RWPE1 (cell line): ENCODE measurements around the gene KRTAP10-8.

Source experiments
- CTCF ChIA-PET: fragments of 350-600 bp; sonication (Branson Sonifier 250); formaldehyde crosslinking; extraction: SDS; loops from one replicate; lab custom pipeline; 2021; lab: Yijun Ruan, JAX
- POLR2A ChIA-PET: fragments of 400-600 bp; formaldehyde crosslinking; extraction: SDS; loops from one replicate; lab custom pipeline; 2020; ENCODE audit warnings: antibody characterized with exemption; ENCODE audit not compliant: low non-redundant PET; lab: Yijun Ruan, JAX
- DNase-seq: peaks from one replicate; pipeline ENCODE4 v3.0.0; 2012; ENCODE audit warnings: low spot score
- H3K27ac ChIP-seq: fragments of 450-650 bp; 2 replicates; pipeline ENCODE4 v1.5.1; 2017
- TF ChIP-seq, protein P1 (sequence below): fragments of 450-650 bp; conservative IDR thresholded peaks from 2 replicates; pipeline ENCODE4 v1.5.1; 2017; ENCODE audit warnings: low read depth, mild to moderate bottlenecking

KRTAP10-8 gene, protein sequence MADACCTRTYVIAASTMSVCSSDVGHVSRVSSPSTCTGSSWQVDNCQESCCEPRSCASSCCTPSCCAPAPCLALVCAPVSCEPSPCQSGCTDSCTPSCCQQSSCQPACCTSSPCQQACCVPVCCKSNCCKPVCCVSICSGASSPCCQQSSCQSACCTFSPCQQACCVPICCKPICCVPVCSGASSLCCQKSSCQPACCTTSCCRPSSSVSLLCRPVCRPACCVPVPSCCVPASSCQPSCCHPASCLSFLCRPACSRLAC

DNA sequence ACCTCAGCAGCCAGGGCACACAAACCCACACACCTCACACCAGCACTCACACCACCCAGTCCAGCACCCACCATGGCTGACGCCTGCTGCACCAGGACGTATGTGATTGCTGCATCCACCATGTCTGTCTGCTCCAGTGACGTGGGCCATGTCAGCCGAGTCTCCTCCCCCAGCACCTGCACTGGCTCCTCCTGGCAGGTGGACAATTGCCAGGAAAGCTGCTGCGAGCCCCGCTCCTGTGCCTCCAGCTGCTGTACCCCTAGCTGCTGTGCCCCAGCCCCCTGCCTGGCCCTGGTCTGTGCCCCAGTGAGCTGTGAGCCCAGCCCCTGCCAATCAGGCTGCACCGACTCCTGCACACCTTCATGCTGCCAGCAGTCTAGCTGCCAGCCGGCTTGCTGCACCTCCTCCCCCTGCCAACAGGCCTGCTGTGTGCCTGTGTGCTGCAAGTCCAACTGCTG, at the start of gene KRTAP10-8:
Gene KRTAP10-8 (plus strand): TSS at position 51 of the 458 bp plus-strand sequence. CDS start 22 bp downstream, at position 73.
- ChIA-PET POLR2A (no interaction called here), CTCF (interaction anchor here (0.7 kb wide), 1 partner anchor 118 kb away, joined by 3 read pairs; no protein-coding TSS in a partner anchor)
- TF ChIP-seq, protein P1, sequence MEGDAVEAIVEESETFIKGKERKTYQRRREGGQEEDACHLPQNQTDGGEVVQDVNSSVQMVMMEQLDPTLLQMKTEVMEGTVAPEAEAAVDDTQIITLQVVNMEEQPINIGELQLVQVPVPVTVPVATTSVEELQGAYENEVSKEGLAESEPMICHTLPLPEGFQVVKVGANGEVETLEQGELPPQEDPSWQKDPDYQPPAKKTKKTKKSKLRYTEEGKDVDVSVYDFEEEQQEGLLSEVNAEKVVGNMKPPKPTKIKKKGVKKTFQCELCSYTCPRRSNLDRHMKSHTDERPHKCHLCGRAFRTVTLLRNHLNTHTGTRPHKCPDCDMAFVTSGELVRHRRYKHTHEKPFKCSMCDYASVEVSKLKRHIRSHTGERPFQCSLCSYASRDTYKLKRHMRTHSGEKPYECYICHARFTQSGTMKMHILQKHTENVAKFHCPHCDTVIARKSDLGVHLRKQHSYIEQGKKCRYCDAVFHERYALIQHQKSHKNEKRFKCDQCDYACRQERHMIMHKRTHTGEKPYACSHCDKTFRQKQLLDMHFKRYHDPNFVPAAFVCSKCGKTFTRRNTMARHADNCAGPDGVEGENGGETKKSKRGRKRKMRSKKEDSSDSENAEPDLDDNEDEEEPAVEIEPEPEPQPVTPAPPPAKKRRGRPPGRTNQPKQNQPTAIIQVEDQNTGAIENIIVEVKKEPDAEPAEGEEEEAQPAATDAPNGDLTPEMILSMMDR: no peak
- DNase-seq: no peak
- no peak within 1 kb of the TSS for H3K27ac ChIP-seq

DNA sequence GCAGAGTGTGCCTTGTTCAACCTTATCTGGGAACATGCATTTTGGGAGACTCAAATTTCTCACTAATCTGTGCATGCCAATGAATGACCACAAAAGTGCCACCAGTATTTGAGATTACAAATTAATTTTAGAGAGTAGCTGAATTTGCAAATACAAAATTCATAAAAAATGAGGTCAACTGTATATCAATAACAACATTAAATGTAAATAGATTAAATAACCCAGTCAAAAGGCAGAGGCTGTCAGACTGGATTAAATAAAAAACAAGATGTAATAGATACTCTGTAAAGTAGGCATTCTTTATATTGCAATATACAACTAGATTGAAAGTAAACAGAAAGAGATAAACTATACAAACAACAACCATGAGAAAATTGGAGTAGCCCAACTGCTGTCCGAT, 47.8 kb upstream of the KRTAP10-8 start:
- POLR2A ChIA-PET: no interaction called here

DNA sequence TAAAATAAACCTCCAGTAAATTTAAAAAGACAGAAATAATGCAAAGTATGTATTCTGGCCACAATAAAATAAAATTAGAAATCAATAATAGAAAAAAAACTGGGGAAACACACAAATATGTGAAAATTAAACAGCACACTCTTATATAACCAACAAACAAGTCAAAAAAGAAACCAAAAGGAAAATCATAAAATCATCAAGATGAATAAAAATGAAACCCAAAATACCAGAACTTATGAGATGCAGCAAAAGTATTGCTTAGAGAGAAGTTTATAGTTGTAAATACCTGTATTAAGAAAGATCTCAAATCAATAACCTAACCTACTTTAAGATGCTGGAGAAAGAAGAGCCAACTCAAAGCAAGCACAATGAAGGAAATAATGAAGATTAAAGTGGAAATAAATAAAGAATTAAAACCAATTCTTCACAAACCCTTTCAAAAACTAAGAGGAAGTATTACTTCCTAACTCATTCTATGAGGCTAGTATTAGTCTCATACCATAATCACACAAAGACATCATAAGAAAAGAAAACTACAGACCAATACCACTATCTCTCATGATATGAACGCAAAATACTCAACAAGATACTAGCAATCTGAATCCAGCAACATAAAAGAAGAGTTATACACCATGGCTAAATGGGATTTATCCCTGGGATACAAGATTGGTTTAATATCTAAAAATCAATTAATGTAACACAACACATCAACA, 46.8 kb upstream of the KRTAP10-8 start:
- ChIA-PET POLR2A (no interaction called here), CTCF (no interaction called here)
- no peak for DNase-seq
- no peak overlapping the region for H3K27ac ChIP-seq
- TF ChIP-seq, protein P1: no peak

More for the DNA sequence above, 47.8 kb upstream of the KRTAP10-8 start:
- CTCF ChIA-PET: no interaction called here
- H3K27ac ChIP-seq: no peak overlapping the region
- DNase-seq: no peak
- TF ChIP-seq, protein P1: no peak

DNA sequence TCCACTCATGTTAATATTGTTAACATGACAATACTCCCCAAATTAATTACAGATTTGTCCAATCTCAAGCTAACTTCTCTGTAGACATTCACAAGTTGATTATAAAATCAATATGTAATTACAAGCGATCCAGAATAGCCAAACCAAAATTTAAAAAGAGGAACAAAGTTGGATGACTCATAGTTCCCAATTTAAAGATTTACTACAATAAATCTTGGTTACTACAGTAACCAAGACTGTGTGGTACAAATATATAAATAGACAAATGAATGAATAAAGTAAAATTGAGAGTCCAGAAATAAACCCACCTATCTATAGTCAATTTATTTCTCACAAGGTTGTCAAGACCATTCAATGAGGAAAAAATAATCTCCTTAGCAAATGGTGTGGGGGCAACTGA, 45.5 kb upstream of the KRTAP10-8 start:
- H3K27ac ChIP-seq: no peak overlapping the region
- CTCF ChIA-PET: no interaction called here
- no peak for DNase-seq

DNA sequence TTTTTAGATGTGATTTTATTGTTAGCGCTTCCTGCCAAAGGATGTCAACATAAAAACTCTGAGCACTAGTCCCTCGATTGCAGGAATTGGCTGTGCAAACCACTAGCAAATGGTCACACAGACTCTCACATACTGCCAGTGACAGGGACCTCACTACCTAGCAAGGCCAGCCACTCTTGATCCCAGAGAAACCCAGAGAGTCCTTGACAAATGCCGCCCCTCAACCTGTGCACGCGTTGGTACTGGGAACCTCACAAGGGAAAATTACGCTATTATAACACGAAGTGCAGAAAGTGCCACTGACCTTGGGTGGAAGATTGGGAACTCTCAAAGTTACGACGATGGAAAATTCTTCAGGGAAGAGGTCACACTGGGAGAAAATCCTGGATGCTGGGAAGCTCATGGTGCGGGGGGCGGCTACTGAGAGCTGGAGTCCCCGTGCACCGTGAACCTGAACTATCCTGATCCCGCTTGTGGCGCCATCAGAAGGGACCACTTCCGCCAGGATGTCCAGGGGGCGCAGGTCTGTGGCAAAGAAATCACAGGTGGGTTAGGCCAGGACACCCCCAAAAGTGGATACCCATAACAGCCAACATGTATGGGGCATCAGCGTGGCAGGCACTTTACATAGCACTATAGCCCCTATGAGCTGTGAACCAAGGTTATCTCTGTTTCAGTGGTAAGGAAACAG, 44.3 kb upstream of the KRTAP10-8 start:
- CTCF ChIA-PET: no interaction called here
- no peak overlapping the region for H3K27ac ChIP-seq
- no peak for DNase-seq
- TF ChIP-seq, protein P1: no peak
- POLR2A ChIA-PET: no interaction called here

More for the DNA sequence above, 45.5 kb upstream of the KRTAP10-8 start:
- TF ChIP-seq, protein P1: no peak
- POLR2A ChIA-PET: no interaction called here

DNA sequence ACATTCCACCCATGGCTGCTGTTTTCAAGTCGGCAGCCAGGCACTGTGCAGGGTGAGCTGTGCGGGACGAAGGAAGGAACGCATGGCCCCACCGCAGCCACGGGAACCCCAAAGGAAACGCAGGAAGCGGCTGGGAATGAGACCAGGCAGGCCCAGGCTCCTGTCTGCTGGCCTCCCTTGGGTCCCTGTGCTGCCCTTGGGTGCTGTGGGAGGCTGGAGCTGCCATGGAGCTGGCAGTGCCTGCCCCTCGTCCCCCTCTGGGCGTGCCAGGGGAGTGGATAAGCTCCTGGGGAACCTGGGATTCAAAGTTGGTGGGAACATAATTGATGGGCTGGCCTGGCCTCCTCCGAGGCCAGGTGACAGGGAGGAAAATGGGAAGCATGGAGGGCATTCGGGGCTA, 43.6 kb upstream of the KRTAP10-8 start:
- CTCF ChIA-PET: no interaction called here
- POLR2A ChIA-PET: no interaction called here
- no peak overlapping the region for H3K27ac ChIP-seq
- DNase-seq: no peak
- TF ChIP-seq, protein P1: no peak
